ENCODE data around the gene CDKN2D.

CDKN2D gene

DNA sequence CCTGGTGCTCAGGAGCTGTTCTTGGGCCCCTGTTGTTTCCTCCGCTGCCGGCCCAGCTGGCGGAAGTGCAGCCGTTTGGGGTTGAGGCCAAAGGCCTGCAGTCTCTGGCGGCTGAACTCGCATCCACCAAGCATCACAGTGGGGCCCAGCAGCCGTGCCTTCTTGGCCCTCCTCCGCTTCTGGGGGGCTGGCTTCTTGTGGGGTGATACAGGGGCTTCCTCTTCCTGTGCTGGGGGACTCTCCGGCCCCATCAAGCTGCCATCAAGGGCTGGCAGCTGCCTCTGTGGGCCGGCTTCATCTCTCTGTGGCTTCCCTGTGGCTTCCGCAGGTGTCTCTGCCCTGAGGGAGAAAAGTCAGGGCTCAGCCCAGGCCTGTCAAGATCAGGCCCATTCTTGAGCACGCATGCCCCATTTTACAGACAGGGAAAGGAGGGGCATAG lies 14.8 kb downstream of the CDKN2D start:
- Histone ChIP-seq H3K36me3 (ENCODE audit: low read length) (peaks cover 3% of the 10 kb centered on the region; the same call in 1 of the 2 replicates), H3K9me3 (ENCODE audit: insufficient read depth, low read length) (no peaks in the 10 kb centered on the region), H2AFZ (ENCODE audit: low read depth, low read length, severe bottlenecking) (no peak overlapping the region), H3K4me2 (ENCODE audit: low read depth, low read length, poor library complexity, severe bottlenecking) (peak overlapping the region; percentile 47), H3K27me3 (ENCODE audit: low read length) (no peaks in the 10 kb centered on the region), H3K4me3 (ENCODE audit: insufficient read depth, low read length, poor library complexity, severe bottlenecking) (no peak overlapping the region), H3K79me2 (ENCODE audit: insufficient read depth, low read length) (no peaks in the 10 kb centered on the region), H3F3A (ENCODE audit: insufficient read depth) (peaks cover 36% of the 10 kb centered on the region), H3K9me2 (replicated peaks; ENCODE audit: insufficient read depth, low read length) (no peaks in the 10 kb centered on the region), H4K20me1 (ENCODE audit: low read depth, low read length) (no peaks in the 10 kb centered on the region; the same call in 1 of the 2 replicates), H3K27ac (ENCODE audit: low read depth, low read length) (peak overlapping the region; percentile 93), H3K9ac (ENCODE audit: low read length) (peak overlapping the region; percentile 42)
- TF ChIP-seq, protein P1, sequence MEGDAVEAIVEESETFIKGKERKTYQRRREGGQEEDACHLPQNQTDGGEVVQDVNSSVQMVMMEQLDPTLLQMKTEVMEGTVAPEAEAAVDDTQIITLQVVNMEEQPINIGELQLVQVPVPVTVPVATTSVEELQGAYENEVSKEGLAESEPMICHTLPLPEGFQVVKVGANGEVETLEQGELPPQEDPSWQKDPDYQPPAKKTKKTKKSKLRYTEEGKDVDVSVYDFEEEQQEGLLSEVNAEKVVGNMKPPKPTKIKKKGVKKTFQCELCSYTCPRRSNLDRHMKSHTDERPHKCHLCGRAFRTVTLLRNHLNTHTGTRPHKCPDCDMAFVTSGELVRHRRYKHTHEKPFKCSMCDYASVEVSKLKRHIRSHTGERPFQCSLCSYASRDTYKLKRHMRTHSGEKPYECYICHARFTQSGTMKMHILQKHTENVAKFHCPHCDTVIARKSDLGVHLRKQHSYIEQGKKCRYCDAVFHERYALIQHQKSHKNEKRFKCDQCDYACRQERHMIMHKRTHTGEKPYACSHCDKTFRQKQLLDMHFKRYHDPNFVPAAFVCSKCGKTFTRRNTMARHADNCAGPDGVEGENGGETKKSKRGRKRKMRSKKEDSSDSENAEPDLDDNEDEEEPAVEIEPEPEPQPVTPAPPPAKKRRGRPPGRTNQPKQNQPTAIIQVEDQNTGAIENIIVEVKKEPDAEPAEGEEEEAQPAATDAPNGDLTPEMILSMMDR (IDR thresholded peaks at IDR 0.05; ENCODE audit: insufficient read depth, low read length, poor library complexity, severe bottlenecking): no peak
- no peak for TF ChIP-seq EZH2phosphoT487 (conservative IDR thresholded peaks at IDR 0.05; ENCODE audit: low read length)

DNA sequence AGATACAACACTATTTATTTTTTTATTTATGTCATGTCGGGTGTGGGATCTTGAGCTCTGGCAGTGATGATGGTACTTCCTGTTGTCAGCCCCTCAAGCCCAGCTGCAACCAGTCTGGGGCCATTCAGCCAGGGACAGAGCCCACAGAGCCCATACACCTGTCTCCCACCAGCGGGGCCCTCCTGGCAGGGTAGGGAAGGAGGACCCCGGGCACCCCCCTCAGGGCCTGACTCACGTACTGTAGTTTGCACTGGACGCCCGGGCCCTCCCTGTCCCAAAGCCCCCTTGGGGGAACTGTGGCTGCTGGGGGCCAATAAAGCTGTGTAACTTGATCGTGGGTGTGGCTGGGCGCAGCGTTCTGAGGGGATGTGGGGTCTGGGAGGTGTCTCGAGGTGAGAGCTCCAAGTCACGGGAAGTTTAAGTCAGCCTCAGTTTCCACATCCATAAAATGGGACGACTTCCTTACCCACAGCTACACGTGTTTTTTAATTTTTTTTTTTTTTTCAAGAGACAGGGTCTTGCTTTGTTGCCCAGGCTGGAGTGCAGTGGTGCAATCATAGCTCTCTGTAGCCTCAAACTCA lies 15.6 kb downstream of the CDKN2D start:
- Histone ChIP-seq H3K9me3 (ENCODE audit: insufficient read depth, low read length) (no peaks in the 10 kb centered on the region), H3K9me2 (replicated peaks; ENCODE audit: insufficient read depth, low read length) (no peaks in the 10 kb centered on the region), H3K27ac (ENCODE audit: low read depth, low read length) (peak overlapping the region; percentile 93), H2AFZ (ENCODE audit: low read depth, low read length, severe bottlenecking) (no peak overlapping the region), H3F3A (ENCODE audit: insufficient read depth) (peaks cover 36% of the 10 kb centered on the region), H3K79me2 (ENCODE audit: insufficient read depth, low read length) (no peaks in the 10 kb centered on the region), H4K20me1 (ENCODE audit: low read depth, low read length) (no peaks in the 10 kb centered on the region; the same call in 1 of the 2 replicates), H3K36me3 (ENCODE audit: low read length) (peaks cover 3% of the 10 kb centered on the region; the same call in 1 of the 2 replicates), H3K9ac (ENCODE audit: low read length) (peak overlapping the region; percentile 42; the same call in 1 of the 2 replicates), H3K4me2 (ENCODE audit: low read depth, low read length, poor library complexity, severe bottlenecking) (peak overlapping the region; percentile 47), H3K27me3 (ENCODE audit: low read length) (no peaks in the 10 kb centered on the region), H3K4me3 (ENCODE audit: insufficient read depth, low read length, poor library complexity, severe bottlenecking) (no peak overlapping the region)
- no peak for TF ChIP-seq EZH2phosphoT487 (conservative IDR thresholded peaks at IDR 0.05; ENCODE audit: low read length)
- TF ChIP-seq, protein P1 (IDR thresholded peaks at IDR 0.05; ENCODE audit: insufficient read depth, low read length, poor library complexity, severe bottlenecking): no peak

DNA sequence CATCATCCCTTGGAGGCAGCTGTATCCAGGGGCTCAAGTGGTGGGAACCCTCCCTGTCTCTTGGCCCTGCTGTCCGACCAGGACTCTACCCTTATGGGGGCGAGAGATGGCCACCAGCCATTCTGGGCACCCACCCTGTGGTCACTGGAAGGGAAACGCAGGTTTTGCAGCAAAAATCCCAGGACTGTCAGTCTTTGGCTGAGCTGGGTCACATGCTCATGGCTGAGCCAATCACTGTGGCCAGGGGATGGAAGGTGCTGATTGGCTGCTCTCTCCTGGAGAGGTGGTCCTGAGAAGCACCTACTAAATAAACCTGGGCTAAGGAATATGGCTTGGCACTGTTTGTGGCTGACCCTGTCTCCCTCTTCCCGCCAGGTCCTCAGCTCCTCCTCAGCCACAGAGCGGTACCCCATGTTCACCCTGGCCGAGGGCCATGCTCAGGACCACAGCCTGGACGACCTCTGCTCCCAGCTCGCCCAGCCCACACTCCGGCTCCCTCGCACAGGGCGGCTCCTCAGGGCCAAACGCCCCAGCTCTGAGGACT lies 16.2 kb downstream of the CDKN2D start:
- Histone ChIP-seq H3K9me2 (replicated peaks; ENCODE audit: insufficient read depth, low read length) (no peaks in the 10 kb centered on the region), H3K9me3 (ENCODE audit: insufficient read depth, low read length) (no peaks in the 10 kb centered on the region), H4K20me1 (ENCODE audit: low read depth, low read length) (no peaks in the 10 kb centered on the region; the same call in 1 of the 2 replicates), H2AFZ (ENCODE audit: low read depth, low read length, severe bottlenecking) (no peak overlapping the region), H3K79me2 (ENCODE audit: insufficient read depth, low read length) (no peaks in the 10 kb centered on the region), H3K36me3 (ENCODE audit: low read length) (peaks cover 3% of the 10 kb centered on the region; the same call in 1 of the 2 replicates), H3K27me3 (ENCODE audit: low read length) (no peaks in the 10 kb centered on the region), H3F3A (ENCODE audit: insufficient read depth) (peaks cover 36% of the 10 kb centered on the region), H3K27ac (ENCODE audit: low read depth, low read length) (peak overlapping the region; percentile 93), H3K9ac (ENCODE audit: low read length) (no peak overlapping the region), H3K4me3 (ENCODE audit: insufficient read depth, low read length, poor library complexity, severe bottlenecking) (no peak overlapping the region), H3K4me2 (ENCODE audit: low read depth, low read length, poor library complexity, severe bottlenecking) (no peak overlapping the region)
- no peak for TF ChIP-seq EZH2phosphoT487 (conservative IDR thresholded peaks at IDR 0.05; ENCODE audit: low read length)
- TF ChIP-seq, protein P1 (IDR thresholded peaks at IDR 0.05; ENCODE audit: insufficient read depth, low read length, poor library complexity, severe bottlenecking): no peak
